ENCODE measurements around the gene PTS. TPM values are rescaled to one million over a fixed set of nuclear protein-coding genes. Genes with fewer than 3 reads are reported as not detected.
A peak's percentile ranks its signal among the peaks of the same experiment; 100 is the strongest.

The PTS gene
- total RNA-seq, 2 experiments from 2014 or later: 19.8 to 20.8 TPM

DNA sequence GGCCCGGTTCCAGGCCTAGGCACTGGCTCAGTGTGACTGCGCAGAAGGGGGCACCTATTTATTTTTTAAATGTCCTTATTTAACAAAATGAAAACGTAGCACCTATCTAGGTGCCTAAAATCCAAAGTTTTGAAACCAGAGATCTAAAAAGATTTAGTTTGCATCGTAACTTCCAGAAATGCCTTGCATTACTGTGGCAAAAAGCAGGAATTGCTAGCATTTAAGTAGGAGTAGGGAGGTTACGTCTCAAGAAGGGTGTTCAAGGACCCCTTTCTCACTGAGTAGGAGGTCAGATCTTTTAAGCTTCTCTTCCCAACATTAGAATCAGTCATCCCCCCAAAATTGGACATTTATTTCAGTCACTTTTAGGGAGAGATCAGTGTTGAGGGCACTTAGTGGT is 42.2 kb downstream of the PTS start:
- H3K4me3 Mint-ChIP-seq: no peak overlapping the region
- POLR2A ChIA-PET: no interaction called here
- no peaks in the 10 kb centered on the region for H3K36me3 Mint-ChIP-seq (ENCODE audit: low read depth)

DNA sequence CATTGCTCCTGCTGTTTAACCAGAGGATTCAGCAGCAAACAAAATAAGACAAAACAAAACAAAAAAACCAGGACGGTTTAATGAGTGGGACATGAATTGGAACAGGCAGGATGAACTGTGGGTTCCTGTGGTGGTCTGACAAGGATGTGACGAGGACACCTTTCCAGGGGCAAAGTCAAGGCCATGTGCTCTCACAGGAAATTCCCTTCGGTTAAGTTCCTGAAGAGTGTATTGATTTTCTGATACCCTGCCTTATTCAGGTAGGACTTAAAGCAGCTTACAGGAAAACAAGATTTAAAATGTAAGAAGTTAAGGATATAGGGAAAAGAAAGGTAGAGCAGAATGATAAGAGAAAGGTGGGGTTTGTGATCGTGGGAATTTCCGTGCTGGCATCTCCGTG is 42.9 kb downstream of the PTS start:
- no peaks in the 10 kb centered on the region for H3K4me1 Mint-ChIP-seq (ENCODE audit: low read depth)
- CTCF ChIA-PET: interaction anchor here (0.8 to 3.7 kb wide), 2 partner anchors 12 to 50 kb away, joined by 3 to 28 read pairs; no protein-coding TSS in a partner anchor
- no peaks in the 10 kb centered on the region for H3K27me3 Mint-ChIP-seq (ENCODE audit: low read depth)
- H3K4me3 Mint-ChIP-seq: no peak overlapping the region
- no peak for ATAC-seq
- POLR2A ChIA-PET: interaction anchor here (0.6 kb wide), 1 partner anchor 11 kb away, joined by 3 read pairs; no protein-coding TSS in a partner anchor
- no peak for DNase-seq
- H3K36me3 Mint-ChIP-seq (ENCODE audit: low read depth): no peaks in the 10 kb centered on the region
- H3K9me3 Mint-ChIP-seq (ENCODE audit: insufficient read depth): no peaks in the 10 kb centered on the region
- H3K27ac Mint-ChIP-seq: no peak overlapping the region

More for the DNA sequence above, 42.2 kb downstream of the PTS start:
- H3K27me3 Mint-ChIP-seq (ENCODE audit: low read depth): peaks cover 3% of the 10 kb centered on the region
- ATAC-seq (no peak), DNase-seq (no peak)
- H3K4me1 Mint-ChIP-seq (ENCODE audit: low read depth): no peaks in the 10 kb centered on the region
- CTCF ChIA-PET: interaction anchor here (3.7 kb wide), 1 partner anchor 12 kb away, joined by 28 read pairs; no protein-coding TSS in a partner anchor
- H3K9me3 Mint-ChIP-seq (ENCODE audit: insufficient read depth): no peaks in the 10 kb centered on the region
- H3K27ac Mint-ChIP-seq: no peak overlapping the region

DNA sequence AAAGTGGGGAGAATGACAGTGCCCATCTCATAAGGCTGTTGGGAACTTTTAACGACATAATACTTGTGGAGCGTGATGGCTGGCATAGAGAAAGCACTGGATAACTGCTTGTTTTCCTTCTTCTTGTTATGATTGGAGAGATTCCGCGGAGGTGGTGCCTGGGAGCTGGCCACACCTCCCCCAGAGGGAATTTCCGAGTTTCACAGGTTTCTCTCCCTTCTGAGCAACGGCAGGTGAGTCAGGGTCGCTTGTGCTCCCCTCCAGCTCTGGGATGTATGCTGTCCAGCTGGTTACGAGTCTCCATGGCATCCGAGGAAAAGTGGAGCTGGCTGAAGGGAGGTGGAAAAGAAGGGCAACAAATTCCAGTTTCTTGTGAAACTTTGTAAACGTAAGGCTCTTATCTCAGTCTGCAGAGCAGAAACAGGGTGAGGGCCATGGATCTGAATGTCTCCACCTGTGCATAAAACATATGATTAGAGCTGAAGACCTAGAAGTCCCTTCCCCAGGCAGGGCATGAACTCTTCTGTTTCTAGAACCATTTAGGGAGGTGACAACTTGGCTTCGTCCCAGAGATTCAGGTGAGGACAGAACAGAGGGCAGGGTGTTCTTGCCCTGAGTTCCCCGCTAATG is 44.4 kb downstream of the PTS start:
- CTCF ChIA-PET: interaction anchor here (1.8 to 3.7 kb wide), 2 partner anchors 10 to 51 kb away, joined by 5 to 28 read pairs; no protein-coding TSS in a partner anchor
- H3K9me3 Mint-ChIP-seq (ENCODE audit: insufficient read depth): no peaks in the 10 kb centered on the region
- H3K36me3 Mint-ChIP-seq (ENCODE audit: low read depth): no peaks in the 10 kb centered on the region
- no peak for ATAC-seq
- H3K27me3 Mint-ChIP-seq (ENCODE audit: low read depth): no peaks in the 10 kb centered on the region
- POLR2A ChIA-PET: no interaction called here
- no peak overlapping the region for H3K4me3 Mint-ChIP-seq
- no peak overlapping the region for H3K27ac Mint-ChIP-seq
- no peak for DNase-seq
- H3K4me1 Mint-ChIP-seq (ENCODE audit: low read depth): no peaks in the 10 kb centered on the region

DNA sequence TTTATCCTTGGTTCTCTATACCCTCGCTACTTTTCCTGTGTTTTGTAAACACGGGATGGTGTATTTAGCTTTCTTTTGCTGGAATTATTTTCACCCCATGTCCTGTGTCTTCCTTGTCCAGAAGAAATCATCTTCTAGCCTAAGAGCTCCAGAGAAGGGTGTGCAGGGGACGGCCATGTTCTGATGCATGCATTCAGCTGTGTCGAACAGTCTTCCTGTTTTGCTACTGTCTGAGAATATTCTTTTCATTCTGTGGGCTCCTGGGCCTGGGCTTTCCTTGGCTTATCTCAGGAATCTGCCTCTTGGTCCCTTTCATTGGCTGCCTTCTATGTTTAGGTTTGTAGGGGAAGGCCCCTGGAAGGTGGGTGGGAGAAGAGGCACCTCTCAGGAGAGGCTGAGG is 45.0 kb downstream of the PTS start:
- H3K9me3 Mint-ChIP-seq (ENCODE audit: insufficient read depth): no peaks in the 10 kb centered on the region
- DNase-seq (no peak), ATAC-seq (no peak)
- CTCF ChIA-PET: interaction anchor here (0.6 to 3.7 kb wide), 3 partner anchors 10 to 148 kb away, joined by 5 to 28 read pairs (median 5); no protein-coding TSS in a partner anchor
- POLR2A ChIA-PET: no interaction called here
- no peaks in the 10 kb centered on the region for H3K27me3 Mint-ChIP-seq (ENCODE audit: low read depth)
- H3K4me1 Mint-ChIP-seq (ENCODE audit: low read depth): peaks cover 2% of the 10 kb centered on the region
- H3K36me3 Mint-ChIP-seq (ENCODE audit: low read depth): no peaks in the 10 kb centered on the region
- no peak overlapping the region for H3K4me3 Mint-ChIP-seq
- H3K27ac Mint-ChIP-seq: peak overlapping the region; percentile 33

DNA sequence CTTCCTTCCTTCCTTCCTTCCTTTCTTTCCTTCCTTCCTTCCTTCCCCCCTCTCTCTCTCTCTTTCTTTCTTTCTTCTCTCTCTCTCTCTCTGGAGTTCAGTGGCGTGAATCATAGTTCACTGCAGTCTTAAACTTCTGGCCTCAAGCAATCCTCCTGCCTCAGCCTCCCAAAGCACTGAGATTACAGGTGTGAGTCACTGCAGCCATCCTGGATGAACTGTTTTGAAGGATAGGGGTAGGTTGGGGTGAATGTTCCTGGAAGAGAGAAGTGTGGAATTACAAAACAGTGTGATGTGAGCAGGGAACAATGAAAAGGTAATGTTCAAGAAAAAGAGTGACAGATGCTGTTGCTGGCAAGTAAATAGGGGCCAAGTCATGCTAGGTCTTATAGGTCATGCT is 46.8 kb downstream of the PTS start:
- Mint-ChIP-seq H3K4me3 (no peak overlapping the region), H3K9me3 (ENCODE audit: insufficient read depth) (no peaks in the 10 kb centered on the region), H3K4me1 (ENCODE audit: low read depth) (peaks cover 11% of the 10 kb centered on the region), H3K36me3 (ENCODE audit: low read depth) (no peaks in the 10 kb centered on the region), H3K27ac (no peak overlapping the region), H3K27me3 (ENCODE audit: low read depth) (no peaks in the 10 kb centered on the region)
- ChIA-PET POLR2A (no interaction called here), CTCF (interaction anchor here (0.7 kb wide), 1 partner anchor 32 kb away, joined by 4 read pairs; no protein-coding TSS in a partner anchor)
- no peak for DNase-seq
- no peak for ATAC-seq

DNA sequence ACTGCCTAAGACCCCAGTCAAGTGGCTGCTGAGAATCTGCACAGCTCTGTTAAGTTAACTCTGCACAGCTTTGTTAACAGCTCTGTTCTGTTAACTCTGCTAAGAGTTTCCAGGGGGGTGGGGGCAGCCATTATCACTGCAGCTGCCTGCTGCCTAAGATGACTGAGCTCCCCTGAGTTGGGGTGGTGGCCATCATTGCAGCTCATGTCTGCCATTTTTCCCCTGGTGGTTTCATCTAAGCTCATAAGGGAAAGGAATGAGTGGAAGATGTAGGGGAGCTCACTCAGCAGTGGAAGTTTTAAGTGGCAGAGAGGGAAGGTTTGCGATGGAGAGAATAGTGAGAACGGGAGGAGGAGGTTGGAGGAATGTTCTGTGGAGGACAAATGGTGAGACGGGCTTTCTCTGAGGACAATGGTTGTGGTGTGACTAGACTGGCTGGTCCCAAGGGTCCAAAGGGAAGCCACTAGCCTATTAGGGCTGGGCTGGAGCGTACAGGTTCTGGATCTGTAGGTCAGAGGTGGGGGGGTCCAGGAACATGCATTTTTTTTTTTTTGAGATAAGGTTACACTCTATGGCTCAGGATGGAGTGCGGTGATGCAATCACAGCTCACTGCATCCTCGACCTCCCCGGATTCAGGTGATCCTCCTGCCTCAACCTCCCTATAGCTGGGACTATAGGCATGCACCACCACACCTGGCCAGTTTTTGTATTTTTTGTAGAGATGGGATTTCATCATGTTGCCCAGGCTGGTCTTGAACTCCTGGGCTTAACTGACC is 48.0 kb downstream of the PTS start:
- peak overlapping the region; percentile 36 for H3K27ac Mint-ChIP-seq
- peaks cover 11% of the 10 kb centered on the region for H3K4me1 Mint-ChIP-seq (ENCODE audit: low read depth)
- POLR2A ChIA-PET: no interaction called here

DNA sequence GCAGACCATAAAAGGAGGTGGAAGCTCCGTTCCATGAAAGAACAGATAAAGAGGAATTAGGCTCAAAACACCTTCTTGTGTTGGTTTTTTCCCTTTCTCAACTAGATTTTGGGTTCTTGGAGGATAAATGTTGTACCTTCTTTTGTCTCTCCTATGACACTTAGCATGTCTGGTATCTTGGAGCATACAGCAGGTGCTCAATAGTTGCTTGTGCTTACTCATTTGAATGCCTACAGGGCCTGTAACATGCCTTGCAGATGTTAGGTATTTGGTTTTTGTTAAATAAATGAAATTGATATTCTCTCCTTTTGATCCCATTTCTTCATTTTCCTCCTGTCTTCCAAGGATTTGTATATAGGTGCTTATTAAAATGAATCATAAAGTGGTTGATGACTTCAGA is 50.8 kb downstream of the PTS start:
- Mint-ChIP-seq H3K27ac (no peak overlapping the region), H3K36me3 (ENCODE audit: low read depth) (no peaks in the 10 kb centered on the region), H3K27me3 (ENCODE audit: low read depth) (no peaks in the 10 kb centered on the region), H3K4me1 (ENCODE audit: low read depth) (peaks cover 33% of the 10 kb centered on the region), H3K4me3 (no peak overlapping the region), H3K9me3 (ENCODE audit: insufficient read depth) (no peaks in the 10 kb centered on the region)
- DNase-seq (no peak), ATAC-seq (no peak)
- POLR2A ChIA-PET: no interaction called here
- CTCF ChIA-PET: interaction anchor here (1.9 kb wide), 1 partner anchor 57 kb away, joined by 9 read pairs; no protein-coding TSS in a partner anchor

More for the DNA sequence above, 48.0 kb downstream of the PTS start:
- Mint-ChIP-seq H3K36me3 (ENCODE audit: low read depth) (no peaks in the 10 kb centered on the region), H3K4me3 (no peak overlapping the region), H3K27me3 (ENCODE audit: low read depth) (no peaks in the 10 kb centered on the region), H3K9me3 (ENCODE audit: insufficient read depth) (no peaks in the 10 kb centered on the region)
- CTCF ChIA-PET: interaction anchor here (0.7 kb wide), 1 partner anchor 33 kb away, joined by 4 read pairs; no protein-coding TSS in a partner anchor
- ATAC-seq (no peak), DNase-seq (no peak)

DNA sequence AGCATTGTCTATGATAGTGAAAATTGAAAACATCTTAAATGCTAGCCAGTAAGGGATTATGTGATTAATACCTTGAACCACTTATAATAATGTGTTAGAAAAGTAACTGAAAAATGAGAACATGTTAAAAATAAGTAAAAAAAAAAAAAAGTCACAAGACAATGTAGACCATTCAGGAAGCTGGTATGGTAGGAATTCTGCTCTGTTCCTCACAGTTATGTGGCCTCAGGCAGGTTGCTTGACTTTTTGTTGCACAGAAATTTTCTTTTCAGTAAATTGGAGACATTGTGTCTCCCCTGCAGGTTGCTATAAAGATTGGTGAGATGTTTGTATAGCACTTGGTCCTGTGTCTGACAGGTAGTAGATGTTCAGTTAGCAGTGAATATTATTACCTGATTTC is 51.7 kb downstream of the PTS start:
- no peak for DNase-seq
- no peak overlapping the region for H3K27ac Mint-ChIP-seq
- peaks cover 35% of the 10 kb centered on the region for H3K4me1 Mint-ChIP-seq (ENCODE audit: low read depth)
- no peaks in the 10 kb centered on the region for H3K27me3 Mint-ChIP-seq (ENCODE audit: low read depth)
- no peaks in the 10 kb centered on the region for H3K9me3 Mint-ChIP-seq (ENCODE audit: insufficient read depth)
- ATAC-seq: no peak
- H3K36me3 Mint-ChIP-seq (ENCODE audit: low read depth): no peaks in the 10 kb centered on the region
- POLR2A ChIA-PET: no interaction called here
- no peak overlapping the region for H3K4me3 Mint-ChIP-seq
- CTCF ChIA-PET: interaction anchor here (4.5 to 7.5 kb wide), 3 partner anchors 54 to 166 kb away, joined by 52 to 264 read pairs (median 52); partner anchors contain the start of gene PTS

DNA sequence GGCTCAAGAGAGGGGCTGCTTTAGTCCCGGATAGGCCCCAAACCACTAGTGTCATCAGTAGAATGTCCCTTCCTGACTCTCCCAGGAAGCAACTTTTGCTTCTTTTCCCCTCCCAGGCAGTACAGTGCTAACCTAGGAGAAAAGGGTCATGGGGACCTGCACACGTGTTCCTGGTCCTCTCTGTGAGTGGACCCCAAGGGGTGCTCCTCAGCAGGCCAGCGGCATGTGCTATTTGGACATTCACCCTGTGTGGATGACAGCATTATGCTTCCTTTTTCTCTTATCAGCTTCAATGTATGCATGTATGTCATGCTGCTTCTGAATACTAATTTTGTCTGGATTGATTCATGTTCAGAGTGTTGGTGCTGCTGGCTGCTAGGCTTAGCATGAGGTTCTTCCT is 52.6 kb downstream of the PTS start:
- no peak for ATAC-seq
- Mint-ChIP-seq H3K27me3 (ENCODE audit: low read depth) (no peaks in the 10 kb centered on the region), H3K27ac (no peak overlapping the region), H3K9me3 (ENCODE audit: insufficient read depth) (no peaks in the 10 kb centered on the region), H3K4me3 (no peak overlapping the region), H3K36me3 (ENCODE audit: low read depth) (no peaks in the 10 kb centered on the region), H3K4me1 (ENCODE audit: low read depth) (peaks cover 35% of the 10 kb centered on the region)
- ChIA-PET CTCF (interaction anchor here (0.7 to 7.5 kb wide), 8 partner anchors 9 to 166 kb away, joined by 3 to 264 read pairs (median 28); partner anchors contain the start of gene PTS), POLR2A (interaction anchor here (0.6 kb wide), 1 partner anchor 115 kb away, joined by 3 read pairs; no protein-coding TSS in a partner anchor)
- DNase-seq: no peak

DNA sequence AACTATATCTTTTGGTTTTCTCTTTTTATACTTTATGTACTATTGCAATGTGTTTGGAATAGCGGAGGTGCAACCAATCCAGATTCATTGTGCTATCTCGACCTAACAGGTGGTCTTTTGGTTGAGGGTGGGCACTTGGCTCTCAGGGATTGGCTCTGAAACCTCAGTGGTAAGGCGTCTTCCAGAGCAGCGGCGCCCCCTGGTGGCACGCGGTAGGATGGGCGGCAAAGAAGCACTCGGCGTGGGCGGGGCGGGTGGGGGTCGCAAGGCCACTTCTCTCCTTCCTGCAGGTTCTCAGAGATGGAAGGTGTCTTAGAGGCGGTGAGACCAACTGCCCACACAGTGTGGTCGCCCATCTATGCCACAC is 53.7 kb downstream of the PTS start:
- Mint-ChIP-seq H3K27me3 (ENCODE audit: low read depth) (no peaks in the 10 kb centered on the region), H3K9me3 (ENCODE audit: insufficient read depth) (no peaks in the 10 kb centered on the region), H3K27ac (no peak overlapping the region), H3K4me3 (peak overlapping the region; percentile 87), H3K4me1 (ENCODE audit: low read depth) (peaks cover 35% of the 10 kb centered on the region), H3K36me3 (ENCODE audit: low read depth) (no peaks in the 10 kb centered on the region)
- ChIA-PET POLR2A (interaction anchor here (0.6 to 1.0 kb wide), 2 partner anchors 11 to 59 kb away, joined by 3 to 4 read pairs; no protein-coding TSS in a partner anchor), CTCF (interaction anchor here (0.6 to 7.5 kb wide), 48 partner anchors 8 to 1034 kb away, joined by 3 to 264 read pairs (median 6); partner anchors contain the start of genes ALG9, BCO2, PTS and SDHD)
- DNase-seq (peak; percentile 81), ATAC-seq (peak; percentile 74)

DNA sequence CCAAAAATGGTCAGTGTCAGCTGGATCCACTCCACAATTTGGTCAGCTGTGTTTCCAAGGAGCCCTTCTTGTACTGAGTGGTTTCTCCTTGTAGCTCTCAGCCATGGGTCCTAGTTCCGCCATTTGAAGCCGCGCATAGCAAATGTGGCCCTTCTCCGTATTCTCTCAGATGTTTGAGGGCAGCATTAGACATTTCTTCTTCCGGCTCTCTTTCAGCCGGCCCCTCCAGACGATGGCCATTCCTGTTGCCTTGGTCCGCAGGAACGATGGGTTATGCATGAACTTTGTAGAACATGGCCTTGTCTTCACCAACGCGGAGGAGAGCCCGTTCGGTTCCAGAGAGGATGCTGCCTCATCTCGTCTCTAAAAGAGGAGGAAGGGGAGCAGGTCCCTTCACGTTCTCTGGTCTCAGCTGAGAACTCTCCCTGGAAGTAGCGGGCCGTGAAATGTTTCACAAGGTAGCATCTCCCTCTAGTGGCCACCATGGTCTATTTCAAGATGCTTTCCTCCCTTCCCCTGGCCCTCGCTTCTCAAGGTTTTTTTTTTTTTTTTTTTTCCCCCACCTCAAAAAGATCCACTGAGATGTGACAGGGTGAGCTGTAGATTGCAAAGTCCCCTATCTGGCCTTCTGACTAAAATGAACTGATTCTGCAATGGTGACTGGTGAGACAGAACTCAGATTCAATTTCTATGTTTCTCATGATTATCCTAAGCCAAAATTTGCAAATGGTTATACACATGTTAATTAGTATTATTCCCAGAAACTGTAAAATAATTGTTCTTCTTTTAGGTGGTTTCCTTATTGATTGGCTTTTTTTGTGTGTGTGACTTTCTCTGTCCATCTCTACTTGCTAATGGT is 54.3 kb downstream of the PTS start:
- CTCF ChIA-PET: interaction anchor here (0.6 to 7.5 kb wide), 49 partner anchors 8 to 1010 kb away, joined by 3 to 264 read pairs (median 5); partner anchors contain the start of genes ALG9, BCO2, PTS and SDHD
- Mint-ChIP-seq H3K36me3 (ENCODE audit: low read depth) (no peaks in the 10 kb centered on the region), H3K27ac (peak overlapping the region; percentile 82), H3K4me3 (peak overlapping the region; percentile 87), H3K4me1 (ENCODE audit: low read depth) (peaks cover 35% of the 10 kb centered on the region), H3K27me3 (ENCODE audit: low read depth) (no peaks in the 10 kb centered on the region), H3K9me3 (ENCODE audit: insufficient read depth) (no peaks in the 10 kb centered on the region)
- DNase-seq: peak; percentile 81
- POLR2A ChIA-PET: interaction anchor here (0.6 to 1.0 kb wide), 3 partner anchors 11 to 354 kb away, joined by 3 to 4 read pairs (median 3); no protein-coding TSS in a partner anchor
- ATAC-seq: peak; percentile 89
